H4 (cell line): ENCODE data around the gene DEFB121. TPM values are rescaled to one million over a fixed set of nuclear protein-coding genes. Genes with fewer than 3 reads are reported as not detected.

Experiments
- DNase-seq: peaks from one replicate; pipeline ENCODE4 v3.0.0-alpha.2; 2015; ENCODE audit warnings: low spot score
- total RNA-seq: library from RNA; depleted of rRNA; stranded (reverse); fragments of >200 nt; shearing (Covaris generic); gene quantifications from 2 replicates; pipeline ENCODE4 v1.2.3, GENCODE V29; 2014; rRNA removed

Gene DEFB121
- total RNA-seq, 1 experiment from 2014 or later: not detected

GRCh38 chr20:31363295-31363694 lies 42.7 kb downstream of the DEFB121 start:
- no peak for DNase-seq

GRCh38 chr20:31355981-31356380 lies 50.0 kb downstream of the DEFB121 start:
- peak; percentile 27 for DNase-seq

Other genes starting within 250 kb of the DEFB121 start
- not detected in 2 replicates for gene DEFB115, start 148.6 kb downstream of the DEFB121 start, total RNA-seq
- not detected in 2 replicates for gene DEFB116, start 97.6 kb downstream of the DEFB121 start, total RNA-seq
- not detected in 2 replicates for gene DEFB118, start 37.6 kb downstream of the DEFB121 start, total RNA-seq
- gene DEFB119, start 15.6 kb downstream of the DEFB121 start, total RNA-seq: not detected in 2 replicates
- not detected in 2 replicates for gene DEFB123, start 34.4 kb upstream of the DEFB121 start, total RNA-seq
- gene DEFB124, start 68.9 kb upstream of the DEFB121 start, total RNA-seq: not detected in 2 replicates
- gene REM1, start 69.1 kb upstream of the DEFB121 start, total RNA-seq: not detected in 2 replicates
- 72.4 and 109 TPM in 2 replicates for gene HM13, start 108.2 kb upstream of the DEFB121 start, total RNA-seq
- gene ID1, start 199.1 kb upstream of the DEFB121 start, total RNA-seq: 410 and 489 TPM in 2 replicates
- gene COX4I2, start 231.7 kb upstream of the DEFB121 start, total RNA-seq: not detected in 2 replicates